Thyroid gland (tissue), 4 donors: ENCODE measurements around the gene CFDP1.

ENCODE experiments used
- POLR2A ChIP-seq, 2 donors: fragments of 450-650 bp; IDR thresholded peaks; one replicate each; pipeline ENCODE4 v1.6.1; 2017; ENCODE audit warnings: antibody characterized with exemption in 2 of 2, mild to moderate bottlenecking in 2 of 2, moderate library complexity in 1 of 2
- TF ChIP-seq, protein P1 (sequence below), 6 experiments: fragments of 200-600 bp in 3 of 6; fragments of 450-650 bp in 3 of 6; sonication (generic) in 3 of 6; IDR thresholded peaks; one replicate each; pipeline ENCODE4 v1.5.1; 2016 to 2019; ENCODE audit warnings: antibody characterized with exemption in 6 of 6, mild to moderate bottlenecking in 2 of 6, inconsistent platforms in 1 of 6, moderate library complexity in 1 of 6

GRCh38 chr16:75446416-75446815 lies 13.1 kb upstream of the CFDP1 start:
- no peak for TF ChIP-seq POLR2A (IDR thresholded peaks at IDR 0.05)
- TF ChIP-seq, protein P1, sequence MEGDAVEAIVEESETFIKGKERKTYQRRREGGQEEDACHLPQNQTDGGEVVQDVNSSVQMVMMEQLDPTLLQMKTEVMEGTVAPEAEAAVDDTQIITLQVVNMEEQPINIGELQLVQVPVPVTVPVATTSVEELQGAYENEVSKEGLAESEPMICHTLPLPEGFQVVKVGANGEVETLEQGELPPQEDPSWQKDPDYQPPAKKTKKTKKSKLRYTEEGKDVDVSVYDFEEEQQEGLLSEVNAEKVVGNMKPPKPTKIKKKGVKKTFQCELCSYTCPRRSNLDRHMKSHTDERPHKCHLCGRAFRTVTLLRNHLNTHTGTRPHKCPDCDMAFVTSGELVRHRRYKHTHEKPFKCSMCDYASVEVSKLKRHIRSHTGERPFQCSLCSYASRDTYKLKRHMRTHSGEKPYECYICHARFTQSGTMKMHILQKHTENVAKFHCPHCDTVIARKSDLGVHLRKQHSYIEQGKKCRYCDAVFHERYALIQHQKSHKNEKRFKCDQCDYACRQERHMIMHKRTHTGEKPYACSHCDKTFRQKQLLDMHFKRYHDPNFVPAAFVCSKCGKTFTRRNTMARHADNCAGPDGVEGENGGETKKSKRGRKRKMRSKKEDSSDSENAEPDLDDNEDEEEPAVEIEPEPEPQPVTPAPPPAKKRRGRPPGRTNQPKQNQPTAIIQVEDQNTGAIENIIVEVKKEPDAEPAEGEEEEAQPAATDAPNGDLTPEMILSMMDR (IDR thresholded peaks at IDR 0.05): no peak
